Neural crest cell (in vitro differentiated cells): ENCODE results near the gene PIGQ. TPM values are rescaled to one million over a fixed set of nuclear protein-coding genes. Genes with fewer than 3 reads are reported as not detected.
A peak's percentile ranks its signal among the peaks of the same experiment; 100 is the strongest.

ENCODE experiments used
- DNase-seq: peaks from one replicate; pipeline ENCODE4 v3.0.0; 2021; ENCODE audit warnings: low read depth, mixed read lengths, low spot score
- H3K27ac Mint-ChIP-seq: one replicate; pipeline ENCODE4 v1.8.0; 2021; ENCODE audit warnings: mild to moderate bottlenecking, mixed read lengths; ENCODE audit not compliant: unreplicated experiment
- H3K27me3 Mint-ChIP-seq: 2 replicates; pipeline ENCODE4 v1.8.0; 2021; ENCODE audit warnings: low read depth, mild to moderate bottlenecking, mixed read lengths
- H3K36me3 Mint-ChIP-seq: 2 replicates; pipeline ENCODE4 v1.8.0; 2021; ENCODE audit warnings: low read depth, mild to moderate bottlenecking, mixed read lengths
- H3K4me1 Mint-ChIP-seq: 2 replicates; pipeline ENCODE4 v1.8.0; 2021; ENCODE audit warnings: mixed read lengths
- H3K4me3 Mint-ChIP-seq: one replicate; pipeline ENCODE4 v1.8.0; 2021; ENCODE audit warnings: mild to moderate bottlenecking, mixed read lengths
- H3K9me3 Mint-ChIP-seq: 2 replicates; pipeline ENCODE4 v1.8.0; 2021; ENCODE audit warnings: mixed read lengths
- microRNA-seq: library from miRNA; unstranded; fragments of <30 nt; microRNA quantifications from one replicate; pipeline ENCODE4, GENCODE V29; 2020
- total RNA-seq: library from RNA; stranded (reverse); gene quantifications from 2 replicates; pipeline ENCODE4 v1.2.1, GENCODE V29; 2021
- TF ChIP-seq, protein P1 (sequence below): fragments of 200-600 bp; sonication (generic); conservative IDR thresholded peaks from 2 replicates; pipeline ENCODE4 v1.5.0; 2021; ENCODE audit warnings: antibody characterized with exemption, mild to moderate bottlenecking

Gene PIGQ
- total RNA-seq, 1 donor from 2014 or later = 91.7 TPM

DNA sequence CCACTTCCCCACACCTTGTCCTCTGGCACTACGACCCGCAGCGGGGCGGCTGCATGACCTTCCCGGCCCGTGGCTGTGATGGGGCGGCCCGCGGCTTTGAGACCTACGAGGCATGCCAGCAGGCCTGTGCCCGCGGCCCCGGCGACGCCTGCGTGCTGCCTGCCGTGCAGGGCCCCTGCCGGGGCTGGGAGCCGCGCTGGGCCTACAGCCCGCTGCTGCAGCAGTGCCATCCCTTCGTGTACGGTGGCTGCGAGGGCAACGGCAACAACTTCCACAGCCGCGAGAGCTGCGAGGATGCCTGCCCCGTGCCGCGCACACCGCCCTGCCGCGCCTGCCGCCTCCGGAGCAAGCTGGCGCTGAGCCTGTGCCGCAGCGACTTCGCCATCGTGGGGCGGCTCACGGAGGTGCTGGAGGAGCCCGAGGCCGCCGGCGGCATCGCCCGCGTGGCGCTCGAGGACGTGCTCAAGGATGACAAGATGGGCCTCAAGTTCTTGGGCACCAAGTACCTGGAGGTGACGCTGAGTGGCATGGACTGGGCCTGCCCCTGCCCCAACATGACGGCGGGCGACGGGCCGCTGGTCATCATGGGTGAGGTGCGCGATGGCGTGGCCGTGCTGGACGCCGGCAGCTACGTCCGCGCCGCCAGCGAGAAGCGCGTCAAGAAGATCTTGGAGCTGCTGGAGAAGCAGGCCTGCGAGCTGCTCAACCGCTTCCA lies 63.7 kb downstream of the PIGQ start:
- Mint-ChIP-seq H3K36me3 (peaks cover 7% of the 10 kb centered on the region), H3K27me3 (peaks cover 9% of the 10 kb centered on the region), H3K9me3 (no peaks in the 10 kb centered on the region)

More for the DNA sequence above, 63.7 kb downstream of the PIGQ start:
- Mint-ChIP-seq H3K27ac (no peak overlapping the region), H3K4me3 (peak overlapping the region; percentile 82), H3K4me1 (peaks cover 21% of the 10 kb centered on the region)
- TF ChIP-seq, protein P1, sequence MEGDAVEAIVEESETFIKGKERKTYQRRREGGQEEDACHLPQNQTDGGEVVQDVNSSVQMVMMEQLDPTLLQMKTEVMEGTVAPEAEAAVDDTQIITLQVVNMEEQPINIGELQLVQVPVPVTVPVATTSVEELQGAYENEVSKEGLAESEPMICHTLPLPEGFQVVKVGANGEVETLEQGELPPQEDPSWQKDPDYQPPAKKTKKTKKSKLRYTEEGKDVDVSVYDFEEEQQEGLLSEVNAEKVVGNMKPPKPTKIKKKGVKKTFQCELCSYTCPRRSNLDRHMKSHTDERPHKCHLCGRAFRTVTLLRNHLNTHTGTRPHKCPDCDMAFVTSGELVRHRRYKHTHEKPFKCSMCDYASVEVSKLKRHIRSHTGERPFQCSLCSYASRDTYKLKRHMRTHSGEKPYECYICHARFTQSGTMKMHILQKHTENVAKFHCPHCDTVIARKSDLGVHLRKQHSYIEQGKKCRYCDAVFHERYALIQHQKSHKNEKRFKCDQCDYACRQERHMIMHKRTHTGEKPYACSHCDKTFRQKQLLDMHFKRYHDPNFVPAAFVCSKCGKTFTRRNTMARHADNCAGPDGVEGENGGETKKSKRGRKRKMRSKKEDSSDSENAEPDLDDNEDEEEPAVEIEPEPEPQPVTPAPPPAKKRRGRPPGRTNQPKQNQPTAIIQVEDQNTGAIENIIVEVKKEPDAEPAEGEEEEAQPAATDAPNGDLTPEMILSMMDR = no peak
- no peak for DNase-seq

Small RNA genes lying within 50 kb of the gene (microRNA-seq; reads per million reads assigned to microRNA genes)
- 29.0 reads per million, percentile 41 among the genes with 10 or more reads in this experiment for gene MIR3176
- 10.1 reads per million, percentile 18 among the genes with 10 or more reads in this experiment for gene MIR5587

Other genes with a start within 250 kb of the PIGQ start
- 36.4 and 38.2 TPM in 2 replicates for gene AXIN1, start 217.2 kb upstream of the PIGQ start, total RNA-seq
- 80.4 and 84.6 TPM in 2 replicates for gene MRPL28, start 199.4 kb upstream of the PIGQ start, total RNA-seq
- 56.4 and 62.0 TPM in 2 replicates for gene PGAP6, start 188.0 kb upstream of the PIGQ start, total RNA-seq
- gene NME4, start 172.8 kb upstream of the PIGQ start, total RNA-seq = 233 and 254 TPM in 2 replicates
- gene DECR2, start 168.1 kb upstream of the PIGQ start, total RNA-seq = 22.4 and 25.7 TPM in 2 replicates
- 70.5 and 72.2 TPM in 2 replicates for gene RAB11FIP3, start 144.3 kb upstream of the PIGQ start, total RNA-seq
- gene CAPN15, start 42.3 kb upstream of the PIGQ start, total RNA-seq = 56.9 and 60.3 TPM in 2 replicates
- not detected in 2 replicates for gene PRR35, start 9.6 kb upstream of the PIGQ start, total RNA-seq
- 0.84 and 0.86 TPM in 2 replicates for gene NHLRC4, start 3.0 kb upstream of the PIGQ start, total RNA-seq
- gene RAB40C, start 20.1 kb downstream of the PIGQ start, total RNA-seq = 30.9 and 31.6 TPM in 2 replicates
- gene WFIKKN1, start 61.0 kb downstream of the PIGQ start, total RNA-seq = 8.1 and 8.5 TPM in 2 replicates
- 73.4 and 75.3 TPM in 2 replicates for gene METTL26, start 66.3 kb downstream of the PIGQ start, total RNA-seq
- gene MCRIP2, start 71.9 kb downstream of the PIGQ start, total RNA-seq = 16.2 and 17.6 TPM in 2 replicates
- 95.8 and 97.0 TPM in 2 replicates for gene WDR90, start 79.4 kb downstream of the PIGQ start, total RNA-seq
- gene RHOT2, start 98.2 kb downstream of the PIGQ start, total RNA-seq = 171 and 189 TPM in 2 replicates
- 3.0 and 3.1 TPM in 2 replicates for gene RHBDL1, start 105.7 kb downstream of the PIGQ start, total RNA-seq
- gene STUB1, start 110.4 kb downstream of the PIGQ start, total RNA-seq = 81.5 and 99.3 TPM in 2 replicates
- 60.8 and 64.5 TPM in 2 replicates for gene JMJD8, start 114.4 kb downstream of the PIGQ start, total RNA-seq
- 16.6 and 20.7 TPM in 2 replicates for gene WDR24, start 120.4 kb downstream of the PIGQ start, total RNA-seq
- gene FBXL16, start 135.8 kb downstream of the PIGQ start, total RNA-seq = 2.5 and 3.0 TPM in 2 replicates
- 210 and 224 TPM in 2 replicates for gene METRN, start 145.2 kb downstream of the PIGQ start, total RNA-seq
- gene ANTKMT, start 151.2 kb downstream of the PIGQ start, total RNA-seq = 51.1 and 52.7 TPM in 2 replicates
- 7.0 and 7.2 TPM in 2 replicates for gene CCDC78, start 156.5 kb downstream of the PIGQ start, total RNA-seq
- 15.0 and 15.4 TPM in 2 replicates for gene HAGHL, start 157.1 kb downstream of the PIGQ start, total RNA-seq
- gene CIAO3, start 171.0 kb downstream of the PIGQ start, total RNA-seq = 42.1 and 45.9 TPM in 2 replicates
- not detected in 2 replicates for gene MSLN, start 190.8 kb downstream of the PIGQ start, total RNA-seq
- 36.1 and 36.8 TPM in 2 replicates for gene RPUSD1, start 218.4 kb downstream of the PIGQ start, total RNA-seq
- gene CHTF18, start 218.7 kb downstream of the PIGQ start, total RNA-seq = 156 and 169 TPM in 2 replicates
- not detected in 2 replicates for gene GNG13, start 230.8 kb downstream of the PIGQ start, total RNA-seq